Coronary artery (tissue), 2 donors: ENCODE results near the gene TMEM127.
A peak's percentile ranks its signal among the peaks of the same experiment; 100 is the strongest.

Source experiments
- DNase-seq: peaks from one replicate; pipeline ENCODE4 v3.0.0-alpha.2; 2017; ENCODE audit warnings: low spot score
- H3K27ac ChIP-seq, 2 donors: fragments of 200-600 bp; sonication (generic); one replicate each; pipeline ENCODE4 v1.5.1; 2016 to 2019
- H3K4me3 ChIP-seq: fragments of 200-600 bp; sonication (generic); 2 replicates; pipeline ENCODE4 v1.5.1; 2016; ENCODE audit warnings: mild to moderate bottlenecking, moderate library complexity
- CTCF ChIP-seq: fragments of 200-600 bp; sonication (generic); IDR thresholded peaks from one replicate; pipeline ENCODE4 v1.5.1; 2019; ENCODE audit warnings: antibody characterized with exemption

The TMEM127 gene

GRCh38 chr2:96274355-96275056 is 8.7 kb upstream of the TMEM127 start:
- DNase-seq: no peak
- no peak overlapping the region for H3K27ac ChIP-seq
- no peak for TF ChIP-seq CTCF
- H3K4me3 ChIP-seq: no peak overlapping the region

GRCh38 chr2:96273763-96274162 is 8.0 kb upstream of the TMEM127 start:
- TF ChIP-seq CTCF: no peak
- Histone ChIP-seq H3K27ac (no peak overlapping the region), H3K4me3 (no peak overlapping the region)
- DNase-seq: no peak

GRCh38 chr2:96271995-96272394 is 6.2 kb upstream of the TMEM127 start:
- no peak for DNase-seq
- Histone ChIP-seq H3K27ac (no peak overlapping the region), H3K4me3 (no peak overlapping the region)
- TF ChIP-seq CTCF: no peak

- TF ChIP-seq CTCF: no peak
- Histone ChIP-seq H3K4me3 (no peak overlapping the region), H3K27ac (no peak overlapping the region)
- no peak for DNase-seq
Observed at GRCh38 chr2:96267159-96267971, 1.6 kb upstream of the TMEM127 start.

GRCh38 chr2:96265349-96265839 is 403 bp downstream of the TMEM127 start:
- peak overlapping the region; percentile 85 to 99 for H3K27ac ChIP-seq
- DNase-seq: peak; percentile 80
- TF ChIP-seq CTCF: no peak
- H3K4me3 ChIP-seq: peak overlapping the region; percentile 97

DNA sequence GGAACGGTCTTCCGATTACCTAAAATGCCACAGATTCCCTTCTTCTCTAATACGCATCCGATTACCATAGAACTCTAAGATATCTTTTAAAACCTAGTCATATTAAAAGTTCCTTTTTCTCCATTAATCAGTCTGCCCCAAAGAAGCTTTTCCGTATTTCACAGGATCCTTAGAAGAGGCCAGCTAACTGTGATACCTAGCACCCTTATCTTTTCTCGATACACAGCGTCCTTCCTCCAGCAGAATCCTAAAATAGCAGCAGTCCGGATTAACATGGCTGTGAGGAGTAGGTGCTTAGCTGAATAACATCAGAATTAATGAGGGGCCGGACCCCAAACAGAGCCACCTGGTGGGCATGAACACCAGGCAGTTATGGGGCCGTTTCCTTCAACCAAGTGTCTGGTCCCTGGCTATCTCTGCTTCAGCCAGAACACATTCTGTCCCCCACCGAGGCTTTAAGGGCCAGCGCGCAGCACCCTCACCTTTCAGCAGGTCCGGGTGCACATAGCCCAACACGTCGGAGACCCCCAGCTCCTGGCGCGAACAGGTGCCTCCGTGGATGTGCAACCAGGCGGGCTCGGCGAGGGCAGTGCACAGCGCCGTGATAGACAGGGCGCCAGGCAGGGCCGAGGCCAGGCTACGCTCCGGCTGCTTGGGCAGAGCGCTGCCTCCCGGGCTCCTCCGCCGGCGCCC is 995 bp downstream of the TMEM127 start:
- Histone ChIP-seq H3K27ac (peak overlapping the region; percentile 85 to 99), H3K4me3 (peak overlapping the region; percentile 97)
- TF ChIP-seq CTCF: no peak
- DNase-seq: no peak
